Endothelial cell of umbilical vein (primary cell): ENCODE results near the gene FAM43B.
A peak's percentile ranks its signal among the peaks of the same experiment; 100 is the strongest.

Experiments
- CTCF ChIP-seq, 2 donors: IDR thresholded peaks; 1 replicate in 1 of 2; 2 replicates in 1 of 2; pipeline ENCODE4 v1.5.1; 2011; ENCODE audit warnings: low read length in 2 of 2, mild to moderate bottlenecking in 2 of 2, moderate library complexity in 2 of 2, control low read depth in 1 of 2, inconsistent platforms in 1 of 2, low read depth in 1 of 2; ENCODE audit not compliant: insufficient read depth in 1 of 2; ENCODE audit errors: extremely low read depth in 1 of 2
- EZH2 ChIP-seq: IDR thresholded peaks from 2 replicates; pipeline ENCODE4 v1.6.1; 2012; ENCODE audit warnings: borderline replicate concordance, low read depth, mild to moderate bottlenecking, moderate library complexity, low read length, inconsistent platforms; ENCODE audit not compliant: severe bottlenecking
- FOS ChIP-seq: IDR thresholded peaks from 2 replicates; pipeline ENCODE4 v1.6.1; 2011; ENCODE audit warnings: mild to moderate bottlenecking, low read length, moderate library complexity, borderline replicate concordance; ENCODE audit not compliant: insufficient read depth
- GATA2 ChIP-seq: IDR thresholded peaks from 2 replicates; pipeline ENCODE4 v1.7.0; 2011; ENCODE audit warnings: low read depth, mild to moderate bottlenecking, moderate library complexity, mixed read lengths, low read length; ENCODE audit not compliant: insufficient read length, insufficient read depth
- JUN ChIP-seq: IDR thresholded peaks from 2 replicates; pipeline ENCODE4 v1.6.1; 2011; ENCODE audit warnings: borderline replicate concordance, low read depth; ENCODE audit not compliant: insufficient read length, insufficient read depth
- MAX ChIP-seq: IDR thresholded peaks from 2 replicates; pipeline ENCODE4 v1.6.1; 2011; ENCODE audit not compliant: insufficient read depth, insufficient read length
- MYC ChIP-seq: IDR thresholded peaks from one replicate; pipeline ENCODE4 v1.6.1; 2011; ENCODE audit warnings: mild to moderate bottlenecking, low read depth, low read length
- POLR2A ChIP-seq: IDR thresholded peaks from 2 replicates; pipeline ENCODE4 v1.6.1; 2012; ENCODE audit warnings: low read depth, mild to moderate bottlenecking, control low read depth, low read length
- POLR2AphosphoS5 ChIP-seq: IDR thresholded peaks from 2 replicates; pipeline ENCODE4 v1.6.1; 2012; ENCODE audit warnings: low read depth, mild to moderate bottlenecking, control low read depth, low read length, moderate library complexity; ENCODE audit not compliant: insufficient read depth

DNA sequence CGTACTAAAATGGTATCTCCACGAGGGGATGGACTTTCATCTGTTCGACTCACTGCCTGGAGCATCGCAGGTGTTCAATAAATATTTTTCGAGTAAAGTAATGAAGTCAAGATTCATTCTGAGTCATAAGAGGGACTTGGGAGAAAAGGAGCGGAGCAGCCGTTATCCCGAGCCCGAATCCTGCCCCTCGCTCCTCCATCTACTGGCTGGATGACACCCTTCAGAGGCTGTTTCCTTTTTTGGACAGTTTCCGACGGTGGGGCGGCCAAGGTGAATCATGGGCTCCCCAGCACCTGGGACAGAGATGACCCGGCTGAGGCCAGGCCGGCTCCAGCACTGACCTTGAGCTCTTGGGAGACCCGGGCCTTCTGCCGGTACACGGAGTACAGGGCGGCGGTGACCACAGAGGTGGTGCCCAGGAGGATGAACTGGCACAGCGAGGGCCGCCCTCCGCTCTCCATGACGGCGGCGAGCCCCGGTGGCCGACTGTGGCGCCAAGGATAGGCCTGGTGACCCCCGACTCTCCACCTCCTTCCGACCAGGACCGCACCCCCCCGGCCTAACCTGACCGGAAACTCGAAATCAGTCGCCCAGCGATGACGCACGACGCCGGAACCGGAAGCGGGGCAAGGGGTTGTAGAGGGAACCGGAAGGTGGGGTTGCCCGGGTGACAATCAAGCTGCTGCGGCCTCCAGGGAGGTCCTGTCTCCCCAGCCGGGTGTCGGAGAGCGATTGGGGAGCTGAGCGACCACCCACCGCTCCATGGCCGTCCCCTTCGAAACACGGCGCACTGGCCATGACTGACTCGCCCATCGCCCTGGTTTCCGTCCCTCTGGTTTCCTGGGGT, 44.6 kb upstream of the FAM43B start, which contains the start of gene MUL1:
- TF ChIP-seq CTCF (IDR thresholded peaks at IDR 0.05; ENCODE audit: extremely low read depth in 1 of 2, insufficient read depth in 1 of 2, low read depth in 1 of 2, low read length in 2 of 2) (no peak), POLR2A (peak; percentile 79), MAX (no peak), FOS (no peak), POLR2AphosphoS5 (peak; percentile 81), JUN (no peak), EZH2 (no peak), GATA2 (no peak), MYC (no peak)
